ENCODE data around the gene METTL26. TPM values are rescaled to one million over a fixed set of nuclear protein-coding genes. Genes with fewer than 3 reads are reported as not detected.

METTL26 gene
- total RNA-seq, 1 experiment from 2014 or later: 115 TPM

- TF ChIP-seq HMGXB4 (CRISPR knock-in tag; IDR thresholded peaks at IDR 0.05): no peak
- no peak for TF ChIP-seq SOX15 (CRISPR knock-in tag; IDR thresholded peaks at IDR 0.05)
- TF ChIP-seq SP1 (CRISPR knock-in tag; conservative IDR thresholded peaks at IDR 0.05): no peak
- no peak for TF ChIP-seq CREB1 (CRISPR knock-in tag; IDR thresholded peaks at IDR 0.05)
- no peak for TF ChIP-seq CBFB (CRISPR knock-in tag; IDR thresholded peaks at IDR 0.05; ENCODE audit: low read depth)
- no peak for TF ChIP-seq ZMAT4 (CRISPR knock-in tag; IDR thresholded peaks at IDR 0.05)
- TF ChIP-seq MLX (CRISPR knock-in tag; IDR thresholded peaks at IDR 0.05): no peak
- TF ChIP-seq ATF6 (CRISPR knock-in tag; IDR thresholded peaks at IDR 0.05): no peak
- TF ChIP-seq ZNF396 (CRISPR knock-in tag; IDR thresholded peaks at IDR 0.05; ENCODE audit: borderline replicate concordance): no peak
- no peak for TF ChIP-seq JUN (CRISPR knock-in tag; IDR thresholded peaks at IDR 0.05)
- no peak for TF ChIP-seq PRDM15 (CRISPR knock-in tag; IDR thresholded peaks at IDR 0.05)
- TF ChIP-seq GTF2I (CRISPR knock-in tag; conservative IDR thresholded peaks at IDR 0.05): no peak
Measured at GRCh38 chr16:672371-672770, 36.3 kb upstream of the METTL26 start (continued).

GRCh38 chr16:671353-672131 is 35.4 kb upstream of the METTL26 start:
- H3K4me3 Mint-ChIP-seq: no peak overlapping the region
- H3K36me3 Mint-ChIP-seq: peaks cover 11% of the 10 kb centered on the region
- TF ChIP-seq ZNF317 (CRISPR knock-in tag; IDR thresholded peaks at IDR 0.05; ENCODE audit: borderline replicate concordance, low read depth) (no peak), NFE2L1 (CRISPR knock-in tag; IDR thresholded peaks at IDR 0.05) (no peak), ZBTB43 (CRISPR knock-in tag; IDR thresholded peaks at IDR 0.05) (no peak), ZNF232 (CRISPR knock-in tag; IDR thresholded peaks at IDR 0.05) (no peak), GABPB1 (CRISPR knock-in tag; IDR thresholded peaks at IDR 0.05) (no peak), SMAD3 (CRISPR knock-in tag; IDR thresholded peaks at IDR 0.05; ENCODE audit: borderline replicate concordance) (no peak), ZNF512 (CRISPR knock-in tag; IDR thresholded peaks at IDR 0.05; ENCODE audit: borderline replicate concordance) (no peak), ZNF219 (CRISPR knock-in tag; IDR thresholded peaks at IDR 0.05; ENCODE audit: borderline replicate concordance) (no peak), MXD4 (CRISPR knock-in tag; IDR thresholded peaks at IDR 0.05; ENCODE audit: borderline replicate concordance) (no peak), FOXP4 (CRISPR knock-in tag; IDR thresholded peaks at IDR 0.05) (no peak)
- ChIA-PET CTCF (interaction anchor here (0.7 to 1.4 kb wide), 2 partner anchors 11 to 23 kb away, joined by 3 to 4 read pairs; no protein-coding TSS in a partner anchor), POLR2A (no interaction called here)
- H3K27ac Mint-ChIP-seq: no peak overlapping the region
- ATAC-seq (no peak), DNase-seq (ENCODE audit: low spot score) (no peak)
- no peaks in the 10 kb centered on the region for H3K27me3 Mint-ChIP-seq (ENCODE audit: low read depth)
- H3K4me1 Mint-ChIP-seq: peaks cover 7% of the 10 kb centered on the region
- no peaks in the 10 kb centered on the region for H3K9me3 Mint-ChIP-seq

All from WTC11 (cell line).